SK-N-SH (cell line): ENCODE data around the gene ARHGAP15.

Experiments
- CTCF ChIP-seq: fragments of 200-600 bp; sonication (generic); IDR thresholded peaks from 2 replicates; pipeline ENCODE4 v1.6.1; 2017; ENCODE audit warnings: antibody characterized with exemption, mild to moderate bottlenecking, moderate library complexity
- EP300 ChIP-seq, 2 experiments: IDR thresholded peaks; 2 replicates each; pipeline versions ENCODE4 v1.4.0 to v1.6.1; 2012; ENCODE audit warnings: borderline replicate concordance in 1 of 2, low read depth in 1 of 2, low read length in 1 of 2
- FOXM1 ChIP-seq: IDR thresholded peaks from 2 replicates; pipeline ENCODE4 v1.4.0; 2012; ENCODE audit warnings: low read depth, mild to moderate bottlenecking
- NFIC ChIP-seq: IDR thresholded peaks from 2 replicates; pipeline ENCODE4 v1.4.0; 2012; ENCODE audit warnings: borderline replicate concordance
- POLR2AphosphoS5 ChIP-seq: IDR thresholded peaks from 2 replicates; pipeline ENCODE4 v1.6.1; 2012; ENCODE audit warnings: low read depth, low read length
- REST ChIP-seq: IDR thresholded peaks from 2 replicates; pipeline ENCODE4 v1.6.1; 2012; ENCODE audit warnings: mild to moderate bottlenecking, low read depth, low read length, moderate library complexity
- SIN3A ChIP-seq: IDR thresholded peaks from 2 replicates; pipeline ENCODE4 v1.6.1; 2012; ENCODE audit warnings: low read depth, mild to moderate bottlenecking, low read length, moderate library complexity, borderline replicate concordance
- SMC3 ChIP-seq: IDR thresholded peaks from 2 replicates; pipeline ENCODE4 v1.6.1; 2012; ENCODE audit warnings: low read depth, low read length, improper control_type of control experiment
- TEAD4 ChIP-seq: IDR thresholded peaks from 2 replicates; pipeline ENCODE4 v1.4.0; 2012; ENCODE audit warnings: mild to moderate bottlenecking, borderline replicate concordance; ENCODE audit not compliant: insufficient read depth
- USF2 ChIP-seq: fragments of 150-350 bp; IDR thresholded peaks from 2 replicates; pipeline ENCODE4 v1.6.1; 2017; ENCODE audit warnings: antibody characterized with exemption, low read length, low read depth, borderline replicate concordance
- YY1 ChIP-seq: IDR thresholded peaks from 2 replicates; pipeline ENCODE4 v1.4.0; 2012; ENCODE audit warnings: low read depth, mild to moderate bottlenecking

GRCh38 chr2:143192716-143193115 lies 63.5 kb downstream of the ARHGAP15 start:
- no peak for TF ChIP-seq POLR2AphosphoS5
- no peak for TF ChIP-seq SIN3A
- TF ChIP-seq EP300 (IDR thresholded peaks at IDR 0.05; ENCODE audit: borderline replicate concordance in 1 of 2, low read depth in 1 of 2, low read length in 1 of 2), result no peak
- no peak for TF ChIP-seq YY1
- no peak for TF ChIP-seq CTCF
- TF ChIP-seq TEAD4, result no peak
- no peak for TF ChIP-seq SMC3
- no peak for TF ChIP-seq USF2
- no peak for TF ChIP-seq NFIC
- no peak for TF ChIP-seq FOXM1
- no peak for TF ChIP-seq REST
